Kidney (tissue), 14 donors: ENCODE data around the gene CNTN5. TPM values are rescaled to one million over a fixed set of nuclear protein-coding genes. Genes with fewer than 3 reads are reported as not detected.

Experiments
- DNase-seq, 5 donors: peaks; one replicate each; pipeline ENCODE4 v3.0.0-alpha.2; 2013 to 2020
- FAIRE-seq: peaks from 2 replicates; lab custom pipeline; 2012; peaks lifted over from hg19 to GRCh38; lab: Jason Lieb, UNC
- H3K27ac ChIP-seq, 2 donors: one replicate each; pipeline ENCODE4 v1.7.0; 2013; ENCODE audit warnings: low read depth in 2 of 2, low read length in 2 of 2, inconsistent platforms in 1 of 2
- H3K27me3 ChIP-seq: one replicate; pipeline ENCODE4 v1.7.1; 2013; ENCODE audit warnings: low read length, inconsistent platforms; ENCODE audit not compliant: control insufficient read depth, insufficient read depth
- H3K36me3 ChIP-seq, 3 donors: one replicate each; pipeline versions ENCODE4 v1.7.0 to v1.7.1; 2013; ENCODE audit warnings: low read length in 3 of 3, control low read depth in 1 of 3, inconsistent platforms in 1 of 3; ENCODE audit not compliant: insufficient read depth in 3 of 3, control insufficient read depth in 2 of 3
- H3K4me1 ChIP-seq, 3 donors: one replicate each; pipeline versions ENCODE4 v1.7.0 to v1.7.1; 2013; ENCODE audit warnings: low read length in 3 of 3, inconsistent platforms in 1 of 3, low read depth in 1 of 3; ENCODE audit not compliant: control insufficient read depth in 2 of 3, insufficient read depth in 2 of 3
- H3K4me3 ChIP-seq, 3 donors: one replicate each; pipeline versions ENCODE4 v1.7.0 to v1.8.1; 2013; ENCODE audit warnings: low read length in 3 of 3, control low read depth in 1 of 3, inconsistent platforms in 1 of 3
- H3K9ac ChIP-seq, 3 donors: one replicate each; pipeline versions ENCODE4 v1.7.0 to v1.7.1; 2013; ENCODE audit warnings: low read length in 3 of 3, control low read depth in 1 of 3, inconsistent platforms in 1 of 3
- H3K9me3 ChIP-seq, 3 donors: one replicate each; pipeline versions ENCODE4 v1.7.0 to v1.7.1; 2013; ENCODE audit warnings: low read length in 3 of 3, control low read depth in 1 of 3, inconsistent platforms in 1 of 3; ENCODE audit not compliant: control insufficient read depth in 2 of 3, insufficient read depth in 1 of 3
- CTCF ChIP-seq: IDR thresholded peaks from 3 replicates; pipeline ENCODE4 v1.5.1; 2012; ENCODE audit warnings: mild to moderate bottlenecking, moderate library complexity, borderline replicate concordance; ENCODE audit not compliant: insufficient read depth; ENCODE audit errors: extremely low read depth
- intact Hi-C: fragments of 100-400 bp; cut with DNase I; formaldehyde crosslinking; loops from one replicate; pipeline ENCODE4 v1.11.1; 2022
- polyA plus RNA-seq: library from polyadenylated mRNA; stranded (reverse); fragments of 350-450 nt; fragmentation: Illumina TruSeq; extraction: RNeasy Lipid Tissue Mini Kit (QIAGEN cat#74804); gene quantifications from one replicate; pipeline ENCODE4 v1.2.3, GENCODE V29; 2014; ENCODE audit warnings: low read depth, low replicate concordance; ENCODE audit not compliant: insufficient read depth
- total RNA-seq: library from RNA; stranded (reverse); fragmentation: NEBNext Ultra II Directional; extraction: Animal tissue kit (Norgen Biotek cat#: 25700); gene quantifications from one replicate; pipeline ENCODE4 v1.2.1, GENCODE V29; 2021
- donor health status: control.
- donor health status: control.
- donor health status: control.
- donor health status: control.
- donor health status: control.
- donor health status: DM: yes; HTN: yes; CAD: no.
- donor health status: Normal renal cell carcinoma (clear cell type).

The CNTN5 gene
- total and polyA plus RNA-seq, 2 donors from 2014 or later: 0.11 to 0.66 TPM

GRCh38 chr11:99916078-99916477 lies 895.3 kb downstream of the CNTN5 start:
- no peak for FAIRE-seq
- H3K27me3 ChIP-seq: no peaks in the 10 kb centered on the region
- no peak for TF ChIP-seq CTCF
- no peak overlapping the region for H3K9ac ChIP-seq
- DNase-seq: no peak
- H3K4me3 ChIP-seq: no peak overlapping the region
- no peaks in the 10 kb centered on the region for H3K36me3 ChIP-seq
- no peaks in the 10 kb centered on the region for H3K4me1 ChIP-seq
- no peak overlapping the region for H3K27ac ChIP-seq
- no peaks in the 10 kb centered on the region for H3K9me3 ChIP-seq
- intact Hi-C loops: no loop called here

- Histone ChIP-seq H3K4me1 (no peaks in the 10 kb centered on the region), H3K4me3 (no peak overlapping the region), H3K36me3 (no peaks in the 10 kb centered on the region), H3K27ac (no peak overlapping the region), H3K27me3 (no peaks in the 10 kb centered on the region), H3K9ac (no peak overlapping the region), H3K9me3 (no peaks in the 10 kb centered on the region)
- no peak for FAIRE-seq
- TF ChIP-seq CTCF: no peak
- intact Hi-C loops: no loop called here
- DNase-seq: no peak
Observed at GRCh38 chr11:99918761-99919160, 898.0 kb downstream of the CNTN5 start.

- no peaks in the 10 kb centered on the region for H3K9me3 ChIP-seq
- no peaks in the 10 kb centered on the region for H3K4me1 ChIP-seq
- TF ChIP-seq CTCF: no peak
- DNase-seq: no peak
- H3K27me3 ChIP-seq: no peaks in the 10 kb centered on the region
- intact Hi-C loops: no loop called here
- no peaks in the 10 kb centered on the region for H3K36me3 ChIP-seq
- H3K27ac ChIP-seq: no peak overlapping the region
- H3K9ac ChIP-seq: no peak overlapping the region
- FAIRE-seq: no peak
- no peak overlapping the region for H3K4me3 ChIP-seq
Observed at GRCh38 chr11:99920956-99921355, 900.2 kb downstream of the CNTN5 start.

- DNase-seq (no peak), FAIRE-seq (no peak)
- no peaks in the 10 kb centered on the region for H3K4me1 ChIP-seq
- no peaks in the 10 kb centered on the region for H3K27me3 ChIP-seq
- intact Hi-C loops: no loop called here
- H3K4me3 ChIP-seq: no peak overlapping the region
- H3K36me3 ChIP-seq: no peaks in the 10 kb centered on the region
- no peak for TF ChIP-seq CTCF
- H3K9me3 ChIP-seq: no peaks in the 10 kb centered on the region
- no peak overlapping the region for H3K9ac ChIP-seq
- no peak overlapping the region for H3K27ac ChIP-seq
Observed at GRCh38 chr11:99925968-99926367, 905.2 kb downstream of the CNTN5 start.
